Prostate gland (tissue), 2 donors: Measurements from ENCODE around the gene DLG2.

Experiments
- CTCF ChIP-seq, 4 experiments: fragments of 200-600 bp in 2 of 4; fragments of 450-650 bp in 2 of 4; sonication (generic) in 2 of 4; IDR thresholded peaks; 1 replicate in 3 of 4; 2 replicates in 1 of 4; pipeline ENCODE4 v1.5.1; 2016 to 2019; ENCODE audit warnings: antibody characterized with exemption in 4 of 4, mild to moderate bottlenecking in 2 of 4, moderate library complexity in 2 of 4
- POLR2A ChIP-seq: fragments of 450-650 bp; IDR thresholded peaks from one replicate; pipeline ENCODE4 v1.6.1; 2016; ENCODE audit warnings: antibody characterized with exemption, mild to moderate bottlenecking

GRCh38 chr11:83533166-83533565 lies 2094.0 kb downstream of the DLG2 start:
- TF ChIP-seq POLR2A, result no peak
- TF ChIP-seq CTCF (IDR thresholded peaks at IDR 0.05), result no peak
